Neural cell (in vitro differentiated cells): Measurements from ENCODE around the gene ZNF175.

Experiments used
- CTCF ChIP-seq: fragments of 450-650 bp; IDR thresholded peaks from 2 replicates; pipeline ENCODE4 v1.5.1; 2014; ENCODE audit warnings: antibody characterized with exemption, mild to moderate bottlenecking, moderate library complexity; ENCODE audit not compliant: poor library complexity, severe bottlenecking
- EP300 ChIP-seq: fragments of 450-650 bp; conservative IDR thresholded peaks from 2 replicates; pipeline ENCODE4 v1.6.1; 2014; ENCODE audit warnings: antibody characterized with exemption, mild to moderate bottlenecking, moderate library complexity; ENCODE audit not compliant: poor library complexity, severe bottlenecking
- EZH2 ChIP-seq: fragments of 200-600, 300-800 bp; shearing (Covaris generic), sonication (generic); IDR thresholded peaks from 2 replicates; pipeline ENCODE4 v1.6.1; 2014; ENCODE audit warnings: antibody characterized with exemption, low read length, borderline replicate concordance, mild to moderate bottlenecking; ENCODE audit not compliant: insufficient read depth, poor library complexity, severe bottlenecking
- MXI1 ChIP-seq: fragments of 450-650 bp; conservative IDR thresholded peaks from 2 replicates; pipeline ENCODE4 v1.6.1; 2014; ENCODE audit warnings: antibody characterized with exemption, mild to moderate bottlenecking; ENCODE audit not compliant: poor library complexity, severe bottlenecking
- POLR2AphosphoS5 ChIP-seq: IDR thresholded peaks from 2 replicates; pipeline ENCODE4 v1.6.1; 2012
- RAD21 ChIP-seq: fragments of 450-650 bp; conservative IDR thresholded peaks from 2 replicates; pipeline ENCODE4 v1.6.1; 2014; ENCODE audit warnings: antibody characterized with exemption, mild to moderate bottlenecking, moderate library complexity
- REST ChIP-seq: IDR thresholded peaks from 2 replicates; pipeline ENCODE4 v1.6.1; 2012; ENCODE audit warnings: borderline replicate concordance
- SMC3 ChIP-seq: fragments of 450-650 bp; conservative IDR thresholded peaks from 2 replicates; pipeline ENCODE4 v1.6.1; 2014; ENCODE audit warnings: antibody characterized with exemption, mild to moderate bottlenecking, moderate library complexity; ENCODE audit not compliant: poor library complexity
- TAF1 ChIP-seq: IDR thresholded peaks from 2 replicates; pipeline ENCODE4 v1.6.1; 2012; ENCODE audit warnings: low read depth

- TF ChIP-seq CTCF (no peak), REST (no peak), EP300 (no peak), MXI1 (no peak), POLR2AphosphoS5 (no peak), TAF1 (no peak), EZH2 (no peak), SMC3 (no peak), RAD21 (no peak)
Measured at GRCh38 chr19:51586799-51587198, 15.7 kb downstream of the ZNF175 start.
